HUDEP-2 (cell line): Measurements from ENCODE around the gene HSPB3.
"Not testable (repeated sequence)": the region's sequence is repeated elsewhere in the genome, so short reads cannot be mapped to it uniquely, and the experiment has no call there.

ENCODE experiments used
- DNase-seq, 76 experiments: peaks; one replicate each; lab custom pipeline; 2025; ENCODE audit not compliant: unreplicated experiment in 76 of 76; lab: John Stamatoyannopoulos, UW

The HSPB3 gene

DNA sequence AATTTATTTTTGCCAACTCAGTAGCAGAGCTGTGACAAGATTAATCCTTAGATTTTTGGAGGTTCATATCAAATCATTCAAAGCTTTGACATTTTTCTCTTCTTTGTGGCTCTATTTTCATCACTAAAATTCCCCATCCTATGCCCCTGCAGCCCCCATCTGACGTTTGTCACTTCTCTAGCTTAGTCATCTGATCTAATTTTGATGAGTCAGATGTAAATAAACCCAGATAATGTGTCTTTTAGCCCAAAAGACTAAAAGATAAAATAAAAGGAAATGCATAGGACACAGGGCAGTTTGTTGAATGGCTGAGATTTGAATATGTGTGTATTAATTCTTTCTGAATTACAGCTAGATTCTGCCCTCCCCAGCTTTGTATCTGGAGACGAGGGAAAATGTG lies 897 bp upstream of the HSPB3 start:
- no peak for DNase-seq

DNA sequence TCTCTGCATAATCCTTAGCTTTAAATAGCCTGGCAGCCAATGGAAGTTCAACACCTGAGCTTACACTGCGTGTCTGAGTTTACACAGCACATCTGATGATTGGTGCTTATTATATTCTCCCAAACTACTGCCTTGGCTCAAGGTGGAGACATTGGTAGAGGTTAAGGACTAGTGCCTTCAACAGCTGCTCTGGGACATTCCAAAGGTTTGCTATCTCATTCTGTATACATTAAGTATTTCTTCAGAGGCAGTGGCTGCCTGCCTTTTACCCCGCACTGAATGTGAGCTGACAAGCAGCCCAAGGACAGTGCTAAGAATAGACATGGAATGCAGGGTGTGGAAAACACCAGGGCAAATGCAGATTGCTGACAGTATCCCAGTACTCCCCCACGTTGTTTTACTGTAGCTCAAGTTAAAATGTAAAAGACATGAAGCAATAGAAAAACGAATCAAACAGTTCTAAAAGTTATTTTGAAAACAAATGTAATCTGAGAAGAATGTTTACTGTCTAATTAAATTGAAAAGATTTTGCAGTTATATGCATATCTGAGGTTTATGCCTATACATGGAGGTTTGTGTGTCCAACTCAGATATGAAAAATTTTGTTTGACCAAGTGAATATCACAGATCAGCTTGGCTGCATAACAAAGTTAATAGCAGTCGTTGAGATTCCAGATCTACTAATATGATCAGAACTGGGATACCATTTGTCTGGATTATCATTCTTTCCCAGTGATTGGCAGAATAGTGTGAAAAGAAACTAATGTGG lies 1.8 kb downstream of the HSPB3 start:
- DNase-seq = no peak

DNA sequence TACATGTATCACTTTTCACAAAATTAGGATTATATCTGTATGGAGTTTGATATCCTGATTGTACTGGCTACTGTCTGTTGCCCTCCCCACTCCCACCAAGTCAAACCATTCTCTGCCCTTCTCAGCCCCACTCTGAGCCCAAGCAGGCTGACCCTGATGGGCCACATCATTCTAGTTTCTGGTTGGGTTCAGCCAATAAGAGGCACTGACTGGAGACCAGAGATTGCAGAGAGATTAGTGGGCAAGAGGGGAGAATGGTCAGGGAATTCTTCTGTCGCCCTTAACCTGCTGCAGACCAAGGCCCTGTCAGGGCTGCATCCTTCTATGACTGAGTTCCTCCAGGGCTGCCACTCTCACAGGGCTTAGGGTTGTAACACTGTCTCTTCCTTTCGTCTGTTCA lies 2.7 kb downstream of the HSPB3 start:
- no peak for DNase-seq

DNA sequence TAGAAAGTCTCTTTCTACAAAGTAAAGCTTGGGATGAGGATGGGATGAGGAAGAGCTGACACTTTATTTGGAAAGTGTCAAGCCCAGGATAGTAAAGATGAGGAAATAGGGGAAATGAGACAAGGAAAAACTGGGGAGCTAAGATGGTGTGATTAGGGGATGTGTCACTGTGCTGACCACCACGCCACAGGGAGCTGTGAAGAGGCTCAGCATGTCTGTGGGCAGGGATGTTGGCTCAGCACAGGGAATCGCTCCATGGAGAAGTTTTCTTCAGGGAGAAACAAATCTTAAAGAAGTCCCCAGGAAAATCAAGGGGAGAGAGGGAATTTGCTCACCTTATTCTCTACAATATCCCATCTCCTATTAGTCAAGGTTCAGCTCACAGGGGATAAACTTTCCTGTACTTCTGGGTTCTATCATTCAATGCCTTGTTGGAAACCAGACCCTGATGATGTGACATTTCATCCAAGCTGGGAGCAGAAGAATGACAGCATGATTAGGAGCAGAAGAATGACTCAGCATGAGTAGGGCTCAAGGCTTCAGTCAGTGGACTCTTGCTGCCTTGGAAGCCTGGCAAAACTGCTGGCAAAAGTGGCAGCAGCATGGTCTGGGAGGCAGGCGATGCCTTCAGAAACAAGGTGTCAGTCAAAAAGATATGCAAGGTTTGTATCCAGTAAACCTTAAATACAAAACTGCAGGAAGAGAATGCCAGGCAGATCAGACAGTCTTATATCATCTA lies 4.9 kb downstream of the HSPB3 start:
- no peak for DNase-seq

DNA sequence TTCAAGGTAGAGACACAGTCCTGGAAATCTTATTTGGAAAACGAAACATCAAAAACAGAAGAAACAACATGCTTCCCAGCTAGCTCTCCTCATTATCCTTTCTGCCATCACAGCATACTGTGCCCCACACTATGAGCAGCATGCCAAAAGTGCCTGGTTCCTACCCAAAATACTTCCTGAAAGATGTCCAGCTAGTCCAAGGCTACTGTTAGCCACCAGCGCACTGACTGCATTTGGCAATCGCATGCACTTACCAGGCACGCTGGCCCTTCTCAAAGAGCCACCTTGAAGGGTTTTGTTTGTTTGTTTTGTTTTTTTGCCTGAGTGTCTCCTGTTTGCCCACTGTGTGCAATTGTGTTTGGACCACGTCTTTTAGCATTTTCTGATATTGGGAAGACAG lies 6.8 kb downstream of the HSPB3 start:
- no peak for DNase-seq

DNA sequence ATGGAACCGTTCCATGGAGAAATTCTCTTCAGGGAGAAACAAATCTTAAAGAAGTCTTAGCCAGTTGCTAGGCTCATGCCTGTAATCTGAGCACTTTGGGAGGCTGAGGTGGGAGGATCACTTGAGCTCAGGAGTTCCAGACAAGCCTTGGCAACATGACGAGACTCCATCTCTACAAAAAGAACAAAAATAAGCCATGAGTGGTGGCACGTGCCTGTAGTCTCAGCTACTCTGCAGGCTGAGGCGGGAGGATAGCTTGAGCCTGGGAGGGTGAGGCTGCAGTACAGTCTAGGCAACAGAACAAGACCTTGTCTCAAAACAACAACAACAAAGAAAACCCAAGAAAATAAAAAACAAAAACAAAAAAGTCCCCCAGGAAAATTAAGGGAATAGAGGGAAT lies 8.2 kb downstream of the HSPB3 start:
- no peak for DNase-seq

DNA sequence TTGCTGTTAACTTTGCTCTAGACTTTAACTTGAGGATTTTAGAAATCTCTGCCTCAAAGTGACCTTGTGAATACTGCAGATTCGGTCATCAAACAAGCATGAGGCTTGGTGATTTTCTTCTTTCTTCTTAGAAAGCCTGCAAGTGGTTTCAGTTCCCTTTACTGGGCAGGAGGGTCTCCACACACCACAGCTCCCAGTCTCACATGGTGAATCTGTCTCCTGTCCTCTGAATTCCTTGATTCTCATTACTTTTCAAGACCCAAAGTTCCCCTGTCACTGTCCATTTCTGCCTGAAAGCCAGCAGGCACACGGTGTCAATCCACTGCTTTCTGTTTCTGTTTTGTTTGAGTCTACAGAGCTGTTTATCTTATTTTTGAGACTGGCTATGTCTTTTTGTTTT lies 14.1 kb downstream of the HSPB3 start:
- no peak for DNase-seq

DNA sequence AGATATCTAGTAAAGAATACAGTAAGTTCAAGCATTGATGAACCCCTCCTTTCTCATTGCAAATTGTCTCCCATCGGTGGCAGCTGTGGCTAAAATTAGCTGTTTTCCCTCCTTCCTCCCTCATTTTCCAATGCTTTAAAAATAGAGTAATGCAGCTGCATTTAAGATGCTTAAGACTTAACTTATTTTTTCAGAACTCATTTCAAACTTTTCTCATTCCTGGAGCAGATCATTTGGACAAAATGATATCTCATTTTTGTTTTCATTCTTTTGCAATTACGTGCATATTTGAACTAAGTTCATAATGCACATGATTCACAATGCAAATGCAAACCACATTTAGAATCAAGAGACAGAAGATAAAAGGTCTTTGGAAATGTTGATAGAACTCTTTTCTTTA lies 14.6 kb downstream of the HSPB3 start:
- DNase-seq = no peak

DNA sequence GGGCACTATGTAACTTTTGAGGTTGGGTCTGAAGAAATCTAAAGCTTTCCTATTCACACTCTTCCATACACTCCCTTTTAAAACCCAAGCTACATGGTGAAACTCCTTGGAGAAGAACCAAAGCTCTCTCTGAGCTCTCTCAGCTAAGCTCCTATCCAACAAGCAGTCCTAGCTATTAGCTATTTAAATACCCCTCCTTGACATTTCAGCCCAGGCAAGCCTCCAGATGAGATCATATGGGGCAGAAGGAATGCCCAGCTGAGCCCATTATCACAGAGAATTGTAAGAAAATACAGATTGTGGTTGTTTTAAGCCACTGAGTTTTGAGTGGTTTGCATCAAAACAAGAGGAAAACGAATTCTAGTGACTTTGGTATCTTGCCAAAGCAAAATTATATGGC lies 15.2 kb downstream of the HSPB3 start:
- DNase-seq = no peak

DNA sequence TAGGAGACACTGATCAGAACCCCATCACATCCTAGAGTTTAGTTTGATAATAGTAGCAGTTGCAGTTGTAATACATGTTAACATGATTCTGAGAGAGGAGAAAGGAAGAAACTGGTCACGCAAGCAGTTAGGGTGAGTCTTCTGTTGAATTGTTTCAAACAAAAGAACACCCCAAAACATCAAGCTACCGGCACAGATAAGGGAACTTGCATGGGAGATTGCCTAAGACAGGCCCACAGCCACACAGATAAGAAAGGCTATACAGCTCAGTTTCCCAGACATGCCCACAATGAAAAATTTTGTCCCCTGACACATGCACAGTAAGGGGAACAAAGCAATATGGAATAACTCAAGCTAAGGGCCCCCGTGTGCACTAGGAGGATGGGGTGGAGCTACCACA lies 15.9 kb downstream of the HSPB3 start:
- peak in 9 of 76 experiments; percentile 4 to 25 (median 12) for DNase-seq

DNA sequence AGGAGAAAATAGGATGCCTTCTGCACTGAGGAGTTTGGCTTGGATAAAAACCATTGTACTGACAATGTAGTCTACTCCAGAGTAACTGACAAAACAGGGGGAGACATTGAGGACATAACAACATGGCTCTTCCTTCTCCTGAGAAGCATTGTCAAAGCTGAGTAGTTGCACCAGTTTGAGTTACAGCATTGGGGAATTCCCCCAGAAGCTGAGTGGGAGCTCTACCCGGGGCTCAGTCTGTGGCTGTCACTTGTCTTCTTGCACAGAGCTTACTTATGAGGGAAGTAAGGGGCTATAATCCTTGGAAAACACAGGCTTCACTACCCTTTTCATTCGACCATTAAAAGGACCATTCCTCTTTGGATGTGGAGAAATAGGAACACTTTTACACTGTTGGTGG lies 21.2 kb downstream of the HSPB3 start:
- DNase-seq = no peak

DNA sequence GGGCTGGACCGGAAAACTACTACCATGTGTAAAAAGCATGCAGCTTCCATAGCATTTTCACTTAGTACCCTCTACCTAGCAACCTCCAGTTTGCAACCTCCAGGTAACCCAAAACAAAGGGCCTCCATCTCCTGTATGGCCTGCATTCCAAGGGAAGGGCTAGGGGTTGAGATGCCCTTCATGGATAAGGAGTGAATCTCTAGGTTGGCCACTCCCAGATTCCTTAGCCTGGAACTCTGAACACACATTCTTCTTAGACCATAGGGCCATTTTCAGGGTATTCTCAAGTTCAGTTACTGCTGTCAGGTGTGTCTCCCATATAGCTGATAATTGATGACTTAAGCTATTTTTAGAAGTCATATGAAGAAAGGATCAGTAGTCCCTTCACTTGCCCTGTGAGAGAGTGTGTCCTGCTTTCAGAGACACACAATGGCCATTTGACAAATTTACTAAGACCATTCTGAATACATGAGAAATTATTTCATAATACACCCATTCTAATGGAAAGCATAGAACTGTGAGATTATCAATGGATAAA lies 22.5 kb downstream of the HSPB3 start:
- DNase-seq = no peak

DNA sequence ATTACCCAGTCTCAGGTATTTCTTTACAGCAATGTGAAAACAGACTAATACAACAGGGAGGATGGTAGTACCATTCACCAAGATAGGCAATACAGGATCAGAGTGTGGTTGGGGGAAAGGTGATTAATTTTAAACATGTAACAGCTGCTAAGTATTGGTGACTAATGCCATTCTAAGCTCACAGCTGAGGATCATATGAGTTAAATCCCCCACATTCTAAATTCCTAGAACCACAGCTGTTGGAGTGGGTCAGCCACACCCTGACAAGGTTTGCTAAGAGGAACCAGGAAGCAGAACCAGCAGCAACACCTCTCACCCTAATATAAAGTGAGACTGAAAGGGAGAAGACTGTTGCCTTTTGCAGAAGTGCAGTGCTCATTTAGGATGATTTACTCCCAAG lies 24.8 kb downstream of the HSPB3 start:
- DNase-seq = no peak

DNA sequence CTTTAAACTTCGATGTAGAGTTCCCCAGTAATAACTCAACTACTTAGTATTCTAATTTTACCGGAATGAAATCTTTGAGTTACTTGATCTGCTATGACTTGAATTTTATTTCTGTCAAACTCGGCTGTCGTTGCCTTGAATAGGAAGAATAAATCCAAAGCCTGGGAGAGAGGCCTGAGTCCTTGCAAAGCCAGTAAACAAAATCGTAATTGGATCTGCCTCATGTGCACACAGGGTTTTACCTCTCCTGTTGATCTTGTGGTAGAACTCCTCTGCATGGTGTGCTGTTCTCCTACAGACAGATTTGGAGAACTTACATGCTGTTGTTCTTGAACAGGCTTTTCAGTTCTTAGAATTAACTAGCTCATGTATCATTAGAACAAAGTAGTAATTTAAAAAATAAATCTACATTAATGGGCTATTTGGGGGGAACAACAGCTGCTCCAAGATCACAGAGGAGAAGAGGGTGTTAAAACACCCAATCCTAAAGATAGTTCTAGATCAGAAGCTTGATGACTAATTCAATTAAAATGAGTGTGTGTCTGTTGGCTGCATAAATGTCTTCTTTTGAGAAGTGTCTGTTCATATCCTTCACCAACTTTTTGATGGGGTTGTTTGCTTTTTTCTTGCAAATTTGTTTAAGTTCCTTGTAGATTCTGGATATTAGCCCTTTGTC lies 28.9 kb downstream of the HSPB3 start:
- DNase-seq = no peak

DNA sequence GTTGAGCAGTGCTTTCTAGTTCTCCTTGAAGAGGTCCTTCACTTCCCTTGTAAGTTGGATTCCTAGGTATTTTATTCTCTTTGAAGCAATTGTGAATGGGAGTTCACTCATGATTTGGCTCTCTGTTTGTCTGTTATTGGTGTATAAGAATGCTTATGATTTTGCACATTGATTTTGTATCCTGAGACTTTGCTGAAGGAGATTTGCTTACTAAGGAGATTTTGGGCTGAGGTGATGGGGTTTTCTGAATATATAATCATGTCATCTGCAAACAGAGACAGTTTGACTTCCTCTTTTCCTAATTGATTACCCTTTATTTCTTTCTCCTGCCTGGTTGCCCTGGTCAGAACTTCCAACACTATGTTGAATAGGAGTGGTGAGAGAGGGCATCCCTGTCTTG lies 30.2 kb downstream of the HSPB3 start:
- not testable (repeated sequence) for DNase-seq

DNA sequence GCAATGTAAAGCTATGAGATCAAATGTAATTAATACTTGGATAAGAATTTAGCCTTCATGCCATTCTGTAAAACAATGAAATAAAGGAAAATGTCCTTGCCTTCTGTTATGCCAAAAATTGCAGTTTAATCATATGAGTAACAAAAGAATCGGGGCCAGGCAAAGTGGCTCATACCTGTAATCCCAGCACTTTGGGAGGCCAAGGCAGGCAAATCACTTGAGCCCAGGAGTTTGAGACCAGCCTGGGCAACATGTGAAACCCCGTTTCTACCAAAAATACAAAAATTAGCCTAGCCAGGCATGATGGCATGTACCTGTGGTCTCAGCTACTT lies 34.1 kb downstream of the HSPB3 start:
- not testable (repeated sequence) for DNase-seq

DNA sequence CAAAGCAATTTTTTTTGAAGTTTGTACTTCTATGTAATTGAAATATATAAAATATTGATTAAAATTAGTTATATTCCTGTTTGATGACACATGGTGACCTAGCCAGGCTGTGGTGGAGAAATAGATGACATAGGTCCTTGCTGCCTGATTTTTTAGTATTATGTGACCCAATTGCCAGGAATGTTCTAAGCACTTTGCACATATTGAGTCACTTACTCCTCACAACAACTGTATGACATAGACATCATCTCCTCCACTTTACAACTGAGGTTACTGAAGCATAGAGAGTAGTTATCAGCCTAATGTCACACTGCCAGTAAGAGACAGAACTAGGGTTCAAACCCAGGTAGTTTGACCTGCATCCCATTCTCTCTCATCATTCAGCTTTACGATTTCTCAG lies 35.8 kb downstream of the HSPB3 start:
- DNase-seq = no peak

DNA sequence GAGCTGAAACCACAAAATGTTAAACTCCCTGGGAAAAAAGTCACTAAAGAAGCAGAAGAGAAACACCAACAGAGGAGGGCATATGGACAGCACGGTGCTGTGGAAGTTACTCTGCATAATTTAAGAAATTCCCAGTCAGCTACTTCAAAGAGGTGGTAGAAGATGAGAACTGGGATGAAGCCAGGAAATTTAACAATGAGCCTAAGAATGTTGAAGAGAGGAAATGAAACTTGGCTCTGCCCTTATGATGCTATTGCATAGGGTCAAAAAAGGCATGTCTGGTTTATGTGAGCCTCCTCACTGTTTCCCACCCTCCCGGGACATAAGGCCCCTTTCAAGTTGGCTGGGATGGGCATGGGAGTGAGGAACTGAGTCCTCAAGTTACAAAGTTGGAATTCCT lies 36.7 kb downstream of the HSPB3 start:
- no peak for DNase-seq

DNA sequence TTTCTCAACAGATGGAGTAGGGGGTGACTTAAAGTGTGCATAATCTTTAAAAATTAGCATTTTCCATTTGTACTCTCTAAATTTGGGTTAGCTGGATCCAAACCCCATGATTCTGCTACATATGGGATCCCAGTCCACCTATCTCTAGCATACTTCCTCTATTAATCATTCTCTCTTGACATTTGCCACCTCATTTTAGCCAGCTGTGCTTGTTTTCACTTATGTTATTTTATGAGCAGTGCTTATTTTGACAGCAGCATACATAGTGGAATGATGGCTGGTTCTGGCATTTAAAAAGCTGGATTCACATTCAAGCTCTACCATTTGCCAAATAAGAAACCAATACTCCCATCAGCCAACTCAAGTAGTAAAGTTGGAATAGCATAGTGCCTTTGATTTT lies 39.5 kb downstream of the HSPB3 start:
- no peak for DNase-seq
